Measurements from ENCODE around the gene AMHR2. TPM values are rescaled to one million over a fixed set of nuclear protein-coding genes. Genes with fewer than 3 reads are reported as not detected.
"Not testable (repeated sequence)": the region's sequence is repeated elsewhere in the genome, so short reads cannot be mapped to it uniquely, and the experiment has no call there.

The AMHR2 gene
- total RNA-seq: not detected in 2 replicates

GRCh38 chr12:53423597-53423996, at the start of gene AMHR2:
Gene AMHR2 (plus strand): TSS chr12:53423855. CDS start chr12:53423935, 80 bp downstream.
- no peak for DNase-seq (ENCODE audit: low read depth)
- no peak within 1 kb of the TSS for H3K4me3 ChIP-seq (ENCODE audit: low read depth, low read length)
- no peak for TF ChIP-seq CTCF (conservative IDR thresholded peaks at IDR 0.05; ENCODE audit: low read depth, low read length)

- H3K4me3 ChIP-seq (ENCODE audit: low read depth, low read length); DNase-seq (ENCODE audit: low read depth): not testable (repeated sequence)
These were observed 49.4 kb upstream of the AMHR2 start for GRCh38 chr12:53374277-53374676.

GRCh38 chr12:53376747-53377146, 46.9 kb upstream of the AMHR2 start:
- TF ChIP-seq CTCF (conservative IDR thresholded peaks at IDR 0.05; ENCODE audit: low read depth, low read length): no peak
- no peak for DNase-seq (ENCODE audit: low read depth)
- H3K4me3 ChIP-seq (ENCODE audit: low read depth, low read length): no peak overlapping the region

- no peak for TF ChIP-seq CTCF (conservative IDR thresholded peaks at IDR 0.05; ENCODE audit: low read depth, low read length)
- H3K4me3 ChIP-seq (ENCODE audit: low read depth, low read length): no peak overlapping the region
- no peak for DNase-seq (ENCODE audit: low read depth)
These were observed 45.4 kb upstream of the AMHR2 start for GRCh38 chr12:53378222-53378621.

GRCh38 chr12:53378724-53379388, 44.8 kb upstream of the AMHR2 start:
- peak overlapping the region; percentile 57 for H3K4me3 ChIP-seq (ENCODE audit: low read depth, low read length)
- no peak for DNase-seq (ENCODE audit: low read depth)
- TF ChIP-seq CTCF (conservative IDR thresholded peaks at IDR 0.05; ENCODE audit: low read depth, low read length): no peak

- DNase-seq (ENCODE audit: low read depth): peak; percentile 100
- no peak for TF ChIP-seq CTCF (conservative IDR thresholded peaks at IDR 0.05; ENCODE audit: low read depth, low read length)
- H3K4me3 ChIP-seq (ENCODE audit: low read depth, low read length): peak overlapping the region; percentile 57
These were observed 44.1 kb upstream of the AMHR2 start for GRCh38 chr12:53379389-53380103.

GRCh38 chr12:53380104-53380793, 43.4 kb upstream of the AMHR2 start, which contains the start of gene SP1:
Gene SP1 (plus strand): TSS chr12:53380176. CDS start chr12:53380292, 116 bp downstream.
- TF ChIP-seq CTCF (conservative IDR thresholded peaks at IDR 0.05; ENCODE audit: low read depth, low read length): no peak
- no peak for DNase-seq (ENCODE audit: low read depth)
- peak within 1 kb of the TSS; percentile 57 for H3K4me3 ChIP-seq (ENCODE audit: low read depth, low read length)

Data from epithelial cell of proximal tubule (primary cell).